ENCODE measurements around the gene TACSTD2. TPM values are rescaled to one million over a fixed set of nuclear protein-coding genes. Genes with fewer than 3 reads are reported as not detected.

The TACSTD2 gene
- polyA plus RNA-seq, 3 donors: 3.2 TPM; not detected in 2

GRCh38 chr1:58577654-58578030 is 590 bp upstream of the TACSTD2 start:
- Histone ChIP-seq H2AFZ (ENCODE audit: insufficient read depth, low read depth, low read length, poor library complexity, severe bottlenecking) (peak overlapping the region; percentile 92), H3K27me3 (ENCODE audit: control insufficient read depth in 2 of 2, insufficient read depth in 2 of 2, low read length in 2 of 2) (peaks cover 5 to 61% of the 10 kb centered on the region in 2 donors), H3K9me3 (replicated peaks in 1 of 2; ENCODE audit: control insufficient read depth in 1 of 2, insufficient read depth in 1 of 2, low read length in 2 of 2) (no peaks in the 10 kb centered on the region), H3K4me3 (replicated peaks in 1 of 3; ENCODE audit: low read depth in 2 of 3, low read length in 3 of 3) (peak overlapping the region in 2 of 3 experiments; percentile 66 to 80), H3K4me2 (replicated peaks; ENCODE audit: extremely low read depth, low read length, poor library complexity, severe bottlenecking) (peak overlapping the region; percentile 79), H3K36me3 (replicated peaks in 1 of 2; ENCODE audit: control insufficient read depth in 1 of 2, insufficient read depth in 2 of 2, low read length in 2 of 2) (no peaks in the 10 kb centered on the region), H3K27ac (ENCODE audit: low read depth in 1 of 2, low read length in 2 of 2) (peak overlapping the region in 1 of 2 donors; percentile 70), H4K20me1 (ENCODE audit: insufficient read depth, low read length) (no peaks in the 10 kb centered on the region), H3K4me1 (ENCODE audit: control insufficient read depth in 1 of 2, insufficient read depth in 2 of 2, low read length in 2 of 2) (peaks cover 24 to 51% of the 10 kb centered on the region in 2 donors), H3K9ac (ENCODE audit: insufficient read depth, low read length, poor library complexity, severe bottlenecking) (peak overlapping the region; percentile 70), H3K79me2 (ENCODE audit: insufficient read depth, low read length) (peaks cover 49% of the 10 kb centered on the region)
- Mint-ChIP-seq H3K36me3 (peaks cover 9 to 17% of the 10 kb centered on the region in 2 donors), H3K4me1 (peaks cover 26% of the 10 kb centered on the region), H3K27ac (peak overlapping the region in 1 of 7 donors; percentile 51), H3K9me3 (peaks cover 0 to 21% (median 8%) of the 10 kb centered on the region in 7 donors), H3K27me3 (ENCODE audit: low read depth in 3 of 3) (peaks cover 32 to 64% (median 57%) of the 10 kb centered on the region in 3 donors), H3K4me3 (peak overlapping the region; percentile 56 to 97)
- DNase-seq: no peak
- intact Hi-C loops (cut with micrococcal nuclease): no loop called here
- TF ChIP-seq CTCF (IDR thresholded peaks at IDR 0.05): no peak
- WGBS (ENCODE audit: insufficient coverage): no CpG with 5 or more reads among the region's 3 CpGs

DNA sequence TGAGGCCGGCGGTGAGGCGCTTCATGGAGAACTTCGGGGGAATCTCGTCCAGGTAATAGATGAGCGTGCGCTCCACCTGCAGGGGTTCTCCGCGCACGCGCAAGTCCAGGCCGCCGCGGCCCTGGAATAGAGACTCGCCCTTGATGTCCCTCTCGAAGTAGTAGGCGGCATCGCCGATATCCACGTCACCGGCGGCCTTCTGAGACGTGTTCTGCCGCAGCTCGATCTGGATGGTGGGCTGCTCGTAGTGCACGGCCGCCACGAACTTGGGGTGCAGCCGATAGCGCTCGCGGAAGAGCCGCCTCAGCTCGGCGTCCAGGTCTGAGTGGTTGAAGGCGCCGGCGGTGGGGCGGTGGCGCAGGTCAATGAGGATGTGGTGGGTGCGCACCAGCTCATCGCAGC is 726 bp downstream of the TACSTD2 start:
- H3K9me3 Mint-ChIP-seq: peaks cover 0 to 22% (median 8%) of the 10 kb centered on the region in 7 donors
- 4% methylated on average over 43 of the region's 43 CpGs for whole genome bisulfite sequencing (ENCODE audit: insufficient coverage)
- peak in 1 of 3 donors; percentile 7 for DNase-seq
- H3K36me3 Mint-ChIP-seq: peaks cover 9 to 17% of the 10 kb centered on the region in 2 donors
- H4K20me1 ChIP-seq (ENCODE audit: insufficient read depth, low read length): no peaks in the 10 kb centered on the region
- no peaks in the 10 kb centered on the region for H3K36me3 ChIP-seq (replicated peaks in 1 of 2; ENCODE audit: control insufficient read depth in 1 of 2, insufficient read depth in 2 of 2, low read length in 2 of 2)
- H3K9ac ChIP-seq (ENCODE audit: insufficient read depth, low read length, poor library complexity, severe bottlenecking): peak overlapping the region; percentile 70
- peak overlapping the region; percentile 79 for H3K4me2 ChIP-seq (replicated peaks; ENCODE audit: extremely low read depth, low read length, poor library complexity, severe bottlenecking)
- peaks cover 5 to 65% of the 10 kb centered on the region in 2 donors for H3K27me3 ChIP-seq (ENCODE audit: control insufficient read depth in 2 of 2, insufficient read depth in 2 of 2, low read length in 2 of 2)
- H3K27me3 Mint-ChIP-seq (ENCODE audit: low read depth in 3 of 3): peaks cover 32 to 74% (median 53%) of the 10 kb centered on the region in 3 donors
- peak overlapping the region; percentile 80 to 97 for H3K4me3 Mint-ChIP-seq
- H2AFZ ChIP-seq (ENCODE audit: insufficient read depth, low read depth, low read length, poor library complexity, severe bottlenecking): peak overlapping the region; percentile 92
- H3K27ac ChIP-seq (ENCODE audit: low read depth in 1 of 2, low read length in 2 of 2): peak overlapping the region in 1 of 2 donors; percentile 70
- H3K4me3 ChIP-seq (replicated peaks in 1 of 3; ENCODE audit: low read depth in 2 of 3, low read length in 3 of 3): peak overlapping the region; percentile 19 to 80 (median 66)
- intact Hi-C loops (cut with micrococcal nuclease): no loop called here
- peaks cover 26% of the 10 kb centered on the region for H3K4me1 Mint-ChIP-seq
- no peak for TF ChIP-seq CTCF (IDR thresholded peaks at IDR 0.05)
- H3K79me2 ChIP-seq (ENCODE audit: insufficient read depth, low read length): peaks cover 43% of the 10 kb centered on the region
- peak overlapping the region in 2 of 7 donors; percentile 25 to 84 for H3K27ac Mint-ChIP-seq
- H3K4me1 ChIP-seq (ENCODE audit: control insufficient read depth in 1 of 2, insufficient read depth in 2 of 2, low read length in 2 of 2): peaks cover 24 to 51% of the 10 kb centered on the region in 2 donors
- H3K9me3 ChIP-seq (replicated peaks in 1 of 2; ENCODE audit: control insufficient read depth in 1 of 2, insufficient read depth in 1 of 2, low read length in 2 of 2): no peaks in the 10 kb centered on the region

All from CD14-positive monocyte (primary cell).